ENCODE results near the gene UBR4. TPM values are rescaled to one million over a fixed set of nuclear protein-coding genes. Genes with fewer than 3 reads are reported as not detected.
A peak's percentile ranks its signal among the peaks of the same experiment; 100 is the strongest.

UBR4 gene
- total RNA-seq, 1 experiment from 2014 or later, result 131 TPM

- no peak overlapping the region for H3K14ac ChIP-seq (ENCODE audit: insufficient read depth, low read length)
- WGBS (ENCODE audit: extremely low coverage, insufficient read length, low lambda C conversion rate), result no CpG with 5 or more reads among the region's 17 CpGs
- DNase-seq, result no peak
- H3T11ph ChIP-seq (ENCODE audit: low read length), result no peak overlapping the region
- no peaks in the 10 kb centered on the region; the same call in 1 of the 2 replicates for H3K27me3 Mint-ChIP-seq (ENCODE audit: low read depth)
- H3K27me3 ChIP-seq (ENCODE audit: insufficient read depth, low read length), result no peaks in the 10 kb centered on the region
- no peak overlapping the region for H4K91ac ChIP-seq (ENCODE audit: insufficient read length, low read depth, low read length)
- H2BK15ac ChIP-seq (ENCODE audit: low read depth, low read length), result no peak overlapping the region
- no peaks in the 10 kb centered on the region for H3K9me3 Mint-ChIP-seq
- no peak overlapping the region for H2BK20ac ChIP-seq (ENCODE audit: low read depth, low read length, poor library complexity, severe bottlenecking)
- no peak overlapping the region for H3K27ac ChIP-seq (ENCODE audit: insufficient read length, low read depth, low read length)
- H2BK120ac ChIP-seq (ENCODE audit: low read depth, low read length, poor library complexity, severe bottlenecking), result no peak overlapping the region
- no peaks in the 10 kb centered on the region for H3K79me1 ChIP-seq (ENCODE audit: insufficient read depth, low read depth, low read length, poor library complexity, severe bottlenecking)
- no peaks in the 10 kb centered on the region for H3K23me2 ChIP-seq (ENCODE audit: insufficient read length, low read depth, low read length, poor library complexity, severe bottlenecking)
- no peak overlapping the region for H2BK12ac ChIP-seq (ENCODE audit: insufficient read length, low read depth, low read length)
- no peak overlapping the region for H2BK5ac ChIP-seq (ENCODE audit: insufficient read length, low read length)
- no peaks in the 10 kb centered on the region for H3K4me1 ChIP-seq (ENCODE audit: insufficient read depth, low read length)
- H2AK5ac ChIP-seq (ENCODE audit: insufficient read length, low read length), result no peak overlapping the region
- no peak overlapping the region for H3K9ac ChIP-seq (ENCODE audit: extremely low read depth, insufficient read length, low read length)
- H3K56ac ChIP-seq (ENCODE audit: insufficient read length, low read depth, low read length), result no peak overlapping the region
- H4K8ac ChIP-seq (replicated peaks; ENCODE audit: insufficient read length, low read depth, low read length), result no peak overlapping the region
- H3K23ac ChIP-seq (ENCODE audit: insufficient read length, low read depth, low read length), result no peak overlapping the region
- TF ChIP-seq CTCF (conservative IDR thresholded peaks at IDR 0.05), result no peak
- no peaks in the 10 kb centered on the region for H4K20me1 ChIP-seq (ENCODE audit: control insufficient read depth, insufficient read depth, insufficient read length)
- no peak overlapping the region for H3K4me2 ChIP-seq (ENCODE audit: insufficient read depth, insufficient read length, low read length)
- no peaks in the 10 kb centered on the region for H3K9me3 ChIP-seq (ENCODE audit: control insufficient read depth, low read depth, low read length)
- no peak overlapping the region for H3K4ac ChIP-seq (ENCODE audit: low read depth, low read length)
- H2AFZ ChIP-seq (ENCODE audit: low read length), result no peak overlapping the region
- H4K5ac ChIP-seq (ENCODE audit: insufficient read length, low read depth, low read length), result no peak overlapping the region
- H3K79me2 ChIP-seq (ENCODE audit: insufficient read depth, low read length), result no peaks in the 10 kb centered on the region
- peaks cover 15 to 37% (median 30%) of the 10 kb centered on the region in 3 experiments; a peak in 6 of 7 replicates for H3K36me3 Mint-ChIP-seq (ENCODE audit: insufficient read depth in 1 of 3, low read depth in 3 of 3)
- no peak overlapping the region for H3K4me3 Mint-ChIP-seq
- peak overlapping the region in 1 of 3 experiments; percentile 83; a peak in 1 of 7 replicates for H3K27ac Mint-ChIP-seq
- H3K18ac ChIP-seq (ENCODE audit: insufficient read length, low read depth, low read length), result no peak overlapping the region
- H3K4me1 Mint-ChIP-seq, result peaks cover 17 to 23% of the 10 kb centered on the region in 2 experiments
Measured at GRCh38 chr1:19070891-19071621, 139.0 kb downstream of the UBR4 start.
